ENCODE measurements around the gene MANBA.
"Not testable (repeated sequence)": the region's sequence is repeated elsewhere in the genome, so short reads cannot be mapped to it uniquely, and the experiment has no call there.

Gene MANBA

DNA sequence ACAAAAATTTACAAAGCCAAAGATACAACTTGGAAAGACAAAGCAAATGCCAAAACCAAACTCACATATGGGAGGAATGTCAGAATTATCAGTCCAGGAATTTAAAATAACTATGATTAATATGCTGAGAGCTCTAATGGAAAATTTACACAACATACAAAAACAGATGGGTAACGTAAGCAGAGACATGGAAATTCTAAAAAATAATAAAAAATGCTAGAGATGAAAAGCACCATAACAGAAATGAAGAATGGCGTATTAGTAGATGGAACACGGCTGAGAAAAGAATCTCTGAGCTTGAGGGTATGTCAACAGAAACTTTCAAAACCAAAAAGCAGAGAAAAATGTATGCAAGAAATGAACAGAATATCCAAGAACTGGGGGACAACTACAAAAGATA lies 4.1 kb upstream of the MANBA start:
- no peak for DNase-seq (ENCODE audit: low read depth in 2 of 2, low spot score in 1 of 2)

DNA sequence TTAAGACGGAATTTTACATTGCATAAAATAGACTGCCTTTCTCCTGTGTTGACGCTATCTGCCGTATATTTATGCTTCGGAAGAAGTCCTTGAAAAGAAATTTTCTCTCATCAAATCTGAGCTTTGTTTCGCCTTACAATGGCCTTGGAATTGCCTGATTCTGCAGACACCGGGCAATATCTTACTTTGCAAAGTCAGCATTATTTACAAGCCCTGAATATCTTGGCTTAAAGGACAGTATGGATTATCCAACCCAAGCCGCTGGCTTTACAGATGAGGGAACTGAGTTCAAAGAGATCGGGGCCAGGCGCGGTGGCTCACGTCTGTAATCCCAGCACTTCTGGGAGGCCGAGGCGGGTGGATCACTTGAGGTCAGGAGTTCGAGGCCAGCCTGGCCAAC lies 1.1 kb upstream of the MANBA start:
- no peak for DNase-seq (ENCODE audit: low read depth in 2 of 2, low spot score in 1 of 2)

DNA sequence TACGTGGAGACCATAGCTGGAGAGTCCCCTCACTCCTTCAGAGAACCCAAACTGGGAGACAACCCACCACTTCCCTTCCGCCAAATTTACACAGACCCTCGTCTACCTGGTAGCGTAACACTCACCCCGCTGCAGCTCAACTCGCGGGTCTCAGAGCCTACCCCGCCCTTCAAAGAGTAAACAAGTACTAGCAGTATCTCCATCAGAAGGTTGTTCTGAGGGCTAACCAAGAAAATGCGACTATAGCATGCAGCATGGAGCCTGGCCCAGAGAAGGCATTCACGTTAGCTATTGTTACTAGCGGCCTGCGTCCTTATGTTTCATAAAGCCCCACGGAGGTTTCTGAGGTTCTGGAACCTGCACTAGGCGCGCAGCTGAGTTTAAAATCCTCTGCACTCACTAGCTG lies 531 bp upstream of the MANBA start:
- no peak for DNase-seq (ENCODE audit: low read depth in 2 of 2, low spot score in 1 of 2)

DNA sequence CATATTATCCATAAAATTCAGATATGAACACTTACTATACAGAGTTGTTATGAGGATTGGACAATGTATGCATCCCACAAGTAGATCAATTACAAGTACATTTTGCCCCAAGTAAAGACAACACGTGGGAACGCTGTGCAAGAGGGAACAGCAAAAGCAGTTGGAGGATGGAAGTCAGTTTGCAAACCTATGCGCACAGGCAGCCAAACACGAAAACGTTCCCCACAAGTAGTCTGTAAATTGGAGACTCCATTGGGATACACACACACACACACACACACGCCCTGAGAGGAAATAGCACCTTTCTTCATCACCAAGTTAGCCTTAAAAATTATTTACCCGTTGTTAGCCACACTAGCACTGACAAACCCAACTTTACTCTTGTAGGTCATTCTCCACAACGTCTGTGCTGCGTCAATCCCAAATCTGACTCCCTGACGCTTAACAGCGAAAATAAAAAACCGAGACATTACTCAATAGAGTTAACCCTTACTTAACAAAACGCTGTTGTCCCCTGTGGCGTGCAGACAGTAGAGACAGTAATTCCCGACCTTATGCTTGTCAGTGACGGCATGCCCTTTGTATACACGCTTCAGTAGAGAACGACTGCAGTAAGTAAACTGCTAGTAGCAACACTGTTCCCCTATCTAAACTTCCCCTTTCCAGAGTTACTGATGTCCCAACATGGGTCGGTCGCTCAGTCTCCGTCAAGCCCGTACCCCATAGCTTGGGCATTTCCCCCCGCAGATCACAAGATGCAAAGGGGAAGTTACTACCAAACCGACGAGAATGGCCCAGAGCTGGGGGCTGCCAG lies 730 bp downstream of the MANBA start:
- no peak for DNase-seq (ENCODE audit: low read depth in 2 of 2, low spot score in 1 of 2)

DNA sequence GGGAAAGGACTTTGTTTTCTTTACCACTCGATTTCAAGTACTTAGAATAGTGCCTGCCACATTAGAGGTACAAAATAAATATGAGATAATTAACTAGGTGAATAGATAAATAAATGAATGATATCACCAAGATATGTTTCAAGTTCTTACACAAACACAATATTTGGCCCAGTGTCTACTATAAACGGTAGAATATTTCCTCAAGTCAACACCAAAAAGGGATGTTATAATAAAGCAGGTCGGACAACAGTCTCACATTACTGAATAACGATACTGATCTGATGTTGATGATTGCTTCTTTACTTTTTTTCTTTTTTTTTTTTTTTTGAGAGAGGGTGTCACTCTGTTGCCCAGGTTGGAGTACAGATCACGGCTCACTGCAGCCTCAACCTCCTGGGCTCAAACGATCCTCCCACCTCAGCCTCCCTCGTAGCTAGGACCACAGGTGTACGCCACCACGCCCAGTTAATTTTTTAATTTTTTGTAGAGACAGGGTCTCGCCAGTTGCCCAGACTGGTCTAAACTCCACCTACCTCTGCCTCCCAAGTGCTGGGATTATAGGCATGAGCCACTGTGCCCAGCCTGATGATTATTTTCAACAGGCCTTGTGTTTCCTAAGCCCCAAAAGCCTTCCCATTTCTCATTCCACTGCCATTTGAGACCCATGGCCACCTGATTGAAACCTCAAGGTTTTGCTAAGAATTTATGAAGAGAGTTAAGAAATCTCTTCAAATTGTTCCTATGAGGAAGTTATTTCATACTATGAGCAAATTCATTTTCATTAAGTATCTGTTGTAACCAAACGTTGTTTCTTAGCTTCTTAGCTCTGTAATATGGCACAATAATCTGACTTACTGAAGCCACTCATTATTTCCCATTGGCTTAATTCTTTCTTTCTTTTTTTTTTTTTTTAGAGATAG lies 2.3 kb downstream of the MANBA start:
- DNase-seq (ENCODE audit: low read depth in 2 of 2, low spot score in 1 of 2) = no peak

DNA sequence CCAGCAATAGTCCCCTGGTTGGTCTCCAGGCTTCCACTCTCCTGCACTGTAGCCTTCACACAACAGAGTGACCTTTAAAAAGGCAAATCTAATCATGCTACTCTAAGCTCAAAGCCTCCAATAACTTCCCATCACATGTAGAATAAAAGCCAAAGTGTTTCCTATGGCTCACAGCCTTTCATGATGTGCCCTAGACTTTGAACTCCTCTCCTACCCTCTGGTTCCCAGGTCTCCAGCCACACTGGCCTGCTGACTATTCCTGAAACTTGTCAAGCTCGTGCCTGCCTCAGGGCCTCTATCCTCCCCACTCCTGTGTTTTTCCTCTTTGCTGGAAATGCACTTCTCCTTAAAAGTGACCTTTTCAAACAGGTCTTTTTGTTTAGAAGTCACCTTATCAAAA lies 3.1 kb downstream of the MANBA start:
- no peak for DNase-seq (ENCODE audit: low read depth in 2 of 2, low spot score in 1 of 2)

DNA sequence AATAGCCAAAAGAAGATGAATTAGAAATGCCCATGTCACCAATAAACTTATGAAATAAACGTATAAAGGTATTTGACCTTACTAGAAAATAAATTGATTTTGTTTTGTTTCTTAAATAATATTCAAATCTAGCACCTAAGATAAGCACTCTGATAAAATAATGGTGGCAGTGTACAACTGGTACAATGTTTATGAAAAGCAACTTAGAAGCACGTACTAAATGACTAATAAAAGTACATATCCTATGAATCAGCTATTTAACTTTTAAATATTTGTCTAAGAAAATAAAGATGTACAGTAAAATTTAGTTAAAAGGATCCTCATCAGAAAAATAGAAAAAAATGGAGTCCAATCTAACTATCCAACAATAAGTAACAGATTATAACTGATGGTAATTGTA lies 6.7 kb downstream of the MANBA start:
- DNase-seq (ENCODE audit: low read depth in 2 of 2, low spot score in 1 of 2) = no peak

DNA sequence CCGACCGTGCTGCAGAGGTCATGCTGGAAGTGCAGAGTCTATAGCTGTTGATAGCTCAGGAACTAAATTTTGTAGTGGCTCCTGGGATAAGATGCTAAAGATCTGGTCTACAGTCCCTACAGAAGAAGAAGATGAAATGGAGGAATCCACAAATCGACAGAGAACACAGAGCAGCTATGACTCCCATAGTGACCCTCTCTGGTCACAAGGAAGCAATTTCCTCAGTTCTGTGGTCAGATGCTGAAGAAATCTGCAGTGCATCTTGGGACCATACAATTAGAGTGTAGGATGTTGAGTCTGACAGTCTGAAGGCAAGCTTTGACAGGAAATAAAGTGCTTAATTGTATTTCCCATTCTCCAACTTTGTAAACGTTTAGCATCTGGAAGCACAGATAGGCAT lies 8.8 kb downstream of the MANBA start:
- DNase-seq (ENCODE audit: low read depth in 2 of 2, low spot score in 1 of 2) = no peak

DNA sequence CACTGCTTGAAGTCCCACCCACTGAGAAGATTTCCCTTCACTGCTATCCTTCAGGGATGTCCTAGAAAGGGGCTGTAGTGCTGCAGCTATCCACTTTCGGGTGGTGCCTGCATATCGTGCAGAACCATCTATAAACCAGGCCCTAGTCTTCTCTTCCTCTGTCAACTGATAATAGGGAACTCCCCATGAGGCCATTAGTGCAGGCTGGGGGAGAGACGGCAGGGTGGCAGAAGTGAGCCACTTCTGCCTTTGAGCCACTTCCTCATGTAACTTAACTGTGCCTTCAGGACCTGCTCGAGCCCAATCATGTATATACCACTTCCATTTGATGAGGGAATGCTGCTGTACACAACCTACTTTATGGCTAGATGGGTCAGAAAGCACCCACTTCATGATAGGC lies 17.4 kb downstream of the MANBA start:
- DNase-seq (ENCODE audit: low read depth in 2 of 2, low spot score in 1 of 2) = not testable (repeated sequence)

DNA sequence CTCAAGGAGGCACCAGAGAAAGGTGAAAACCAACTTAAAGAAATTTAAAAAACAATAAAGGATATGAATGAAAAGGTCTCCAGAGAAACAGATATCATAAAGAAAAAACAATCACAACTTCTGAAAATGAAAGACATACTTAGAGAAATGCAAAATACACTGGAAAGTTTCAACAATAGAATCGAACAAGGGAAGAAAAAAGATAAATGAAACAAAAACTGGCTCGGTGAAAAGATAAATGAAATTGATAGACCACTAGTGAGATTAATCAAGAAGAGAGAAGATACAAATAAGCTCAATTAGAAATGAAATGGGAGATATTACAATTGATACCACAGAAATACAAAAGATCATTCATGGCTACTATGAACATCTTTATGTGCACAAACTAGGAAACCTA lies 22.0 kb downstream of the MANBA start:
- not testable (repeated sequence) for DNase-seq (ENCODE audit: low read depth in 2 of 2, low spot score in 1 of 2)

DNA sequence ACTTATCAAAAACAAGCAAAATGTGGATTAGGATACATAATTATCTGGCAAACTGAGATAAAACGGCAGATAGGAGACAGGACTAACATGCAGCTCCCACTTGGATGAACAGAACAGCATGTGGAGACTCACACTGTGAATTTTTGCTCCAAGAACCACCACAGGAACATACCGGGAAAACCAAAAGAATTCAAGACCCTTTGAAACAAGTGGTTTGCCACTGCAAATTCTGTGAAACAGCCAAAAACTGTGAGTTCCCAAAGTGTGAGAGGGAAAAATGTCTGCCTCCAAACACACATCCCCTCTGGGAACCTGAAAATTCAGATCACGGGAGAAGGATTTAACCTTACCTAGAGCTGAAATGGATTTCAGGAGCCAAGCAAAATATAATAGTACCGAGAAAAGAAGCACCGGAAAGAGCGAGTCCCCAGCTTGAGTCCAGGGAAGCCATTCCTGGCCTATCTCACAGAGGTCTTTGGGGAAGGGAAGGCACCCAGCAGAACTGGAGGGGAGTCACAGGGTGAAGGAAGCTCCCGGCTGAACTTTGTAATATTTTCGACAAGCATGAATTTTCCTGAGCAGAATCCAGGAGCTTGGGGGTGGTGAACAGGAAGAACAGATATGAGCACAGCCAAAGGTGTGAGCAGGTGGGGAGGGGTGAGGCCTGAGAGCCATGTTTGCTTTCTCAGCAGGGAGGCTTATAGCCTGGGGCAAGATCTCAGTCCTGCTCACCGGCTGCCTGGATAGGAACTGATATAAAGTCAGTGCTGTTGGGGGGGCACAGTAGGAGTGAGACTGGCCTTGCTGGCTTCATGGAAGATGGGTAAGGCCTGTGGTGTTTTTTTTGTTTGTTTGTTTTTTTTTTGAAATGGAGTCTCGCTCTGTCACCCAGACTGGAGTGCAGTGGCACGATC lies 23.9 kb downstream of the MANBA start:
- no peak for DNase-seq (ENCODE audit: low read depth in 2 of 2, low spot score in 1 of 2)

DNA sequence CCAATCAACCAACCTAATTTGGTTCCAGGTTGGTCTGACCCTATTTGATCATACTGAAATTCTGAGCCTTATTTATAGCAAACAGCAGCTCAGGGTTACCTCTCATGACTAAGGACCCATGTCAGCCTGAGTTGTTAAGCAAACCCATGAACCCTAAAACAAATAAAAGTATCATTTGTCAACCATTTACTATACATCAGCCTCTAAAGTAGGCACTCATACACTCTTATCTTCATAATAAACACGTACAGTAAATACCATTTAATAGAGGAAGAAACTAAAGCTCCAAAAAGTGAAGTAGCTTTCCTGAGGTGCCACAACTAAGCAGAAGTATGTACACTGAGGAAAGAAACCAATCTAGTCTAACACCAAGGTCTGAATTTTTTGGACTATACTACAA lies 25.2 kb downstream of the MANBA start:
- no peak for DNase-seq (ENCODE audit: low read depth in 2 of 2, low spot score in 1 of 2)

DNA sequence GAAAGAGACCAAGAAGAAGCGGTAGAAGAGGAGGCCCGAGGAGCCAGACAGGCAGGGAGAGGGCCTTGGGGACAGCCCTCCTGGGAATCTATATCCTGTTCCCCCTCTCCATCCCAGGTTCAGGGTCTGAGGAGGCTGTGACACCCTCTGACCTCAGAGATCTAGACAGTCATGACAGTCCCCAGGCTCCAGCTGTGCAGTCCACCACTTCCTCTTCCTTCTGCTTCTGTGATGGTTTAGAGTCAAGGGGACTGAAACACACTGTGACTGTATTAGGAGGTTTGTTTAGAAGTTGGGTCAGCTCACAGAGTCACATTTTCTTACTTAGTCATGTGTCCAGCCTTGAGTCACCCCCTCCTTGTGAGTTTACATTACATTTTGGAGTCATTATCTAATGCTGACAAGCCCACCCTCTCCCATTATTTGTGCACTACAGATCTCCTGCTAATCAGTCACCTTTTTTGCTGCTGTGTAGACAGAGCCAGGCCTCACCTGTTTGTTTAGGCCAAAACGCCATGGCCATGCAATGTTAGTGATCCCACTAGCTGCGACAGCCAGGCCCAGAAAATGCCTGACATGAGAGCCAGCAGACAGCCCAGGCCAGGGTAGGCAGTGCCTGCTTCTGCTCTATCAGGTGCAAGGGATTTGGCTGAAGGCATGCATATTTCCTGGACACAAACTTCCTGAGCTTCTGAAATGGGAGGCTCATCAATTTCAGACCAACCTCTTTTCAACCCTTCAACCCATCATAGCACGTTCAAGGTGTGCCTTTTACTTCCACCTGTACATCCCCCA lies 26.0 kb downstream of the MANBA start:
- DNase-seq (ENCODE audit: low read depth in 2 of 2, low spot score in 1 of 2) = no peak

DNA sequence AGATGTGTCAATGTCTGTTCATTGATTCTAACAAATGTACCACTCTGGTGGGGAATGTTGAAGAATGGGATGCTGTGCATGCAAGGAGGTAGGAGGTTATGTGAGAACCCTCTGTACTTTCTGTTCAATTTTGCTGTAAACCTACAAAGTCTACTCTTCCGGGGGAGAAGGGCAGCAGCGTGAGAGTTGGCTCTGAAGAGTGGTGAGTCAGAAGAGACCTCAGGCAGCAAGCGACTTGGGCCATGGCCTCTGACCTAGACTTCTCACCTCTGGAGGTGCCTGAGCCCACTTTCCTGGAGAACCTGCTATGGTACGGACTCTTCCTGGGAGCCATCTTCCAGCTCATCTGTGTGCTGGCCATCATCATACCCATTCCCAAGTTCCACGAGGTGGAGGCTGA lies 26.7 kb downstream of the MANBA start:
- DNase-seq (ENCODE audit: low read depth in 2 of 2, low spot score in 1 of 2) = no peak

DNA sequence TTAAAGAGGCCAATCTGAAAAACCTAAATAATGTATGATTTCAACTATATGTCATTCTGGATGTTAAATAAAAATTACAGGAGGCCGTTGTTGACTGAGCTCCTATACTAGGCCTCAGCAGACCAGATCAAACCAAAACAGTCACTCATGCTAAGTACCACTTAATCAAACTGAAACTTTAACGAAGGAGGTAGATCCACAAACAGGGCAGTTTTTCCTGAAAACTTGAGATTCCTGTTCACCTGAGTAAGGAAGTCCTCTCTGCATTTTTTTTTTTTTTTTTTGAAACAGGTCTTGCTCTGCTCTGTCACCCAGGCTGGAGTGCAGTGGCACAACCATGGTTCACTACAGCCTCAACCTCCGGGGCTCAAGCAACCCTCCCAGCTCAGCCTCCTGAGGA lies 27.7 kb downstream of the MANBA start:
- no peak for DNase-seq (ENCODE audit: low read depth in 2 of 2, low spot score in 1 of 2)

DNA sequence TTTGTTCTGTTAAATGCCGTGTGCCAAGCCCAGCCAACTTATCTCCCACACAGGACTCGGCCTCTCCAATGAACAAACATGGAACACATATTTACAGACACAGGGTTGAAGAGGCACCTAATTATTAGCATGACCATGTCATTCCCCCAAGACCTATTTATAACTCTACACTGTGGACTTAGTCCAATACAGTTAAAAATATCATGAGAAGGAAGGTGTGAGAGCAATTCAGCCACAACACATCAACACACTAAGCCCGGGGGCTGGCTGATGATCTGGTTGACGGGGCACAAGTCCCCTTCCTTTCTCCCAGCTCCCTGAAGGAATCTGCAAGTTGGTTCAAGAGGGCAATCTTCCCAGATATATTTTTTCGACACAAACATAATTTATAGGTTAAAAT lies 28.1 kb downstream of the MANBA start:
- DNase-seq (ENCODE audit: low read depth in 2 of 2, low spot score in 1 of 2) = no peak

DNA sequence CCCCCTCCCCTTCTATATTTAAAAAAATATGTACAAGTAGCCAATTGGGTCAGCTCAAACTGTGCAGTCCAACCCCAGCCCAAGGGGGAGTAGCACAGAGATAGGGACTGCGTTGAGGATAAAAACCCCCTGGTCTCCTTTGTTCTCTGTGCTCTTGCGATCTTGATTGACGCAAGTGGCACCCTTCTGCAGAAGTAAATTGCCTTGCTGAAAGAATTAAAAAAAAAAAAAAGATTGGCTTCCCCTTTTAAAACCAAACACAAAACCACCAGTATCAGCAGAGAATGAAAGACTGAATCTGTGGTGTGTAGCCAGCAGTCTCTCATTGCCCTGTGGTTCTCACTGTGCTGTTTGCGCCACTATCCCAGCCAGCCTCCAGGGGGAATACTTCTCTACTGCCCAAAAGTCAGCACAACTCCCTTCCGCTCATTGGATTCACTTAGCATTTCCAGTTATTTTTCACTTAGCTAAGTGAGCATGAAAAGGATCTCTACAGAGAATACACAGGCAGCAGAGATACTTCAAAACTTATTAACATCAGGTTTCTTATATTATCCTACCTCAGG lies 29.7 kb downstream of the MANBA start:
- DNase-seq (ENCODE audit: low read depth in 2 of 2, low spot score in 1 of 2) = no peak

DNA sequence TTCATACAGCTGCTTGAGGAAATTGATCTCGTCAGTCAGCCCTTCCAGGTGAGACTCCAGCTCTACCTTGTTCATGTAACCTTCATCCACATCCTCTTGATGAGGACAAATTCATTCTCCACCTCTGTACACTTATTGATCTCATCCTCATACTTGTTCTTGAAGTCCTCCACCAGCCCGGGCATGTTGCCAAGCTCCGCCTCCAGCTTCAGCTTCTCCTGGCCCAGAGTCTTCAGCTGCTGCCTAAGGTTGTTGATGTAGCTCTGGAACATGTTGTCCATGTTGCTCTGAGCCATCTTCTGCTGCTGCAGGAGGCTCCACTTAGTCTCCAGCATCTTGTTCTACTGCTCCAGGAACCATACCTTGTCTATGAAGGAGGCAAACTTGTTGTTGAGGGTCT lies 31.3 kb downstream of the MANBA start:
- not testable (repeated sequence) for DNase-seq (ENCODE audit: low read depth in 2 of 2, low spot score in 1 of 2)

DNA sequence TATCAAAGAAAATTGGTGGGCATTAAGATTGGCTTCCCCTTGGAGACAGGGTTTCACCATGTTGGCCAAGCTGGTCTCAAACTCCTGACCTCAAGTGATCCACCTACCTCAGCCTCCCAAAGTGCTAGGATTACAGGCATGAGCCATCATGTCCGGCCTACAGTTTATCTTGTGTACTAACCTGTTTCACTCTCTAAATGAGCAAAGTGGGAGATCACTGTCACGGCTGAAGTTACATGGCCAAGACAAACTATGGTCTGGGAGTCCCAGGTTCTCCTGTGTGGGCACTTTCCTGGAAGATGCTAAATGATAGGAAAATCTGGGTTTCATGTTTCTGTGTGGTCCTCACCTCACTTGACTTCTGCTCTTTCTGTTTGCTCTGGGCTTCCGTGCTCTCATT lies 33.8 kb downstream of the MANBA start:
- not testable (repeated sequence) for DNase-seq (ENCODE audit: low read depth in 2 of 2, low spot score in 1 of 2)

DNA sequence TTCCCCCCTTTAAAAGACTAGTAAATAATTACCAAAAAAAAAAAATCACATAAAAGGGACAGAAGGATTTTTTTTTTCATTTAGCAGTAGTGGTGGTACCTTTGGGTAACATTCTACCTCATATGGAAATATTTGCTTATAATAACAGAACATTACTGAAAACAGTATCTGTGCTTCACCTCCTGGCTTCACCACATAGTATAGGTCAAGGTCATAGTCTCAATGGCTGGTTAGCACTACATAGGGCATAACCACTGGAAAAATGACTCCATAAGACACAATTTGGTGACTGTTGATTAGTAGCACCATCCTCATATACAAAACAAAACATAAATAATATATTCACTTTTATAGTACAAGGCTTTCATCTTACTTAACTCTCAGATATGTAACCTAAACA lies 34.7 kb downstream of the MANBA start:
- no peak for DNase-seq (ENCODE audit: low read depth in 2 of 2, low spot score in 1 of 2)
